Mucosa of descending colon (tissue), 3 donors: Measurements from ENCODE around the gene EIF4E2. TPM values are rescaled to one million over a fixed set of nuclear protein-coding genes. Genes with fewer than 3 reads are reported as not detected.
"Not testable (repeated sequence)": the region's sequence is repeated elsewhere in the genome, so short reads cannot be mapped to it uniquely, and the experiment has no call there.

Experiments
- ATAC-seq: fragments of 200-7000 bp; cut with Tn5 transposase; one replicate; pipeline ENCODE4 v1.9.1; 2020; ENCODE audit warnings: mild to moderate bottlenecking, moderate library complexity
- DNase-seq, 3 donors: peaks; one replicate each; pipeline ENCODE4 v3.0.0-alpha.2; 2020
- H3K36me3 ChIP-seq: fragments of 200-600 bp; one replicate; pipeline ENCODE4 v1.8.0; 2021; ENCODE audit warnings: low read depth, mild to moderate bottlenecking
- H3K4me1 ChIP-seq: fragments of 200-600 bp; one replicate; pipeline ENCODE4 v1.8.0; 2021; ENCODE audit warnings: low read depth, mild to moderate bottlenecking
- H3K4me3 ChIP-seq: fragments of 200-600 bp; one replicate; pipeline ENCODE4 v1.8.0; 2021; ENCODE audit warnings: mild to moderate bottlenecking
- H3K9me3 ChIP-seq: fragments of 200-600 bp; one replicate; pipeline ENCODE4 v1.8.0; 2021; ENCODE audit warnings: mild to moderate bottlenecking
- intact Hi-C, 2 donors: fragments of 100-400 bp; cut with DNase I in 1 of 2; cut with micrococcal nuclease in 1 of 2; formaldehyde crosslinking; loops; one replicate each; pipeline versions ENCODE4 v1.11.0 to v1.11.1; 2022; cut with DNase I, micrococcal nuclease
- total RNA-seq, 3 donors: library from RNA; stranded (reverse); fragmentation: NEBNext Ultra II Directional in 2 of 3; extraction: Animal tissue kit (Norgen Biotek cat#: 25700) in 2 of 3; gene quantifications; one replicate each; pipeline versions ENCODE4 v1.2.1 to v1.2.4, GENCODE V29; 2021 to 2023
- TF ChIP-seq, protein P1 (sequence below): fragments of 200-600 bp; IDR thresholded peaks from one replicate; pipeline ENCODE4 v1.8.0; 2022; ENCODE audit warnings: antibody characterized with exemption, mild to moderate bottlenecking
- donor health status: DM: no; HTN: no; CAD: no; lungs with moderate emphysema.
- donor health status: DM: no; HTN: no; CAD: no.
- donor health status: DM: no; HTN: yes; CAD: no.

EIF4E2 gene
- total RNA-seq, 3 donors from 2014 or later, result 62.7 to 116 (median 90.9) TPM

GRCh38 chr2:232568161-232568560 is 17.7 kb downstream of the EIF4E2 start:
- Histone ChIP-seq H3K4me3 (no peak overlapping the region), H3K36me3 (peaks cover 13% of the 10 kb centered on the region), H3K9me3 (no peaks in the 10 kb centered on the region), H3K4me1 (peaks cover 11% of the 10 kb centered on the region)
- TF ChIP-seq, protein P1, sequence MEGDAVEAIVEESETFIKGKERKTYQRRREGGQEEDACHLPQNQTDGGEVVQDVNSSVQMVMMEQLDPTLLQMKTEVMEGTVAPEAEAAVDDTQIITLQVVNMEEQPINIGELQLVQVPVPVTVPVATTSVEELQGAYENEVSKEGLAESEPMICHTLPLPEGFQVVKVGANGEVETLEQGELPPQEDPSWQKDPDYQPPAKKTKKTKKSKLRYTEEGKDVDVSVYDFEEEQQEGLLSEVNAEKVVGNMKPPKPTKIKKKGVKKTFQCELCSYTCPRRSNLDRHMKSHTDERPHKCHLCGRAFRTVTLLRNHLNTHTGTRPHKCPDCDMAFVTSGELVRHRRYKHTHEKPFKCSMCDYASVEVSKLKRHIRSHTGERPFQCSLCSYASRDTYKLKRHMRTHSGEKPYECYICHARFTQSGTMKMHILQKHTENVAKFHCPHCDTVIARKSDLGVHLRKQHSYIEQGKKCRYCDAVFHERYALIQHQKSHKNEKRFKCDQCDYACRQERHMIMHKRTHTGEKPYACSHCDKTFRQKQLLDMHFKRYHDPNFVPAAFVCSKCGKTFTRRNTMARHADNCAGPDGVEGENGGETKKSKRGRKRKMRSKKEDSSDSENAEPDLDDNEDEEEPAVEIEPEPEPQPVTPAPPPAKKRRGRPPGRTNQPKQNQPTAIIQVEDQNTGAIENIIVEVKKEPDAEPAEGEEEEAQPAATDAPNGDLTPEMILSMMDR, result no peak
- DNase-seq (no peak), ATAC-seq (peak; percentile 79)
- intact Hi-C loops, result no loop called here

DNA sequence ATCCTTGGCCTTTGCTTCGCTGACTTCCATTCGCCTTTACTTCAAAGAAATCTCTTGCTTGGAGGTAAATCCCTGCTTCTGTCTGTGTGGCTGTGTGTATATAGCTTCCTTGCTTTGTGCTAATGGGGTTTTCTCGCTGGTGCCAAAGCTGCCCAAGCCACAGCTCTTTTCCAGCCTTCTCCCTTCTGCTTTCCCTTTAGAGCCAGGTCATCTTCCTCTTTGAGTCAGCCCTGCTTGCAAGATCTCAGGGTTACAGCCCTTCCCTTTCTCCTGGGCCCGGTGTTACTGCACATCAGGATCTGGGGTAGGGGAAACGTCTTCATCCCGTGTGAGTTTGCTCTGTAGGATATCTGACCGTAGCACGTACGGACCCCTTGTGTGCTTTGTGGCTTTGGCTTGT is 19.1 kb downstream of the EIF4E2 start:
- H3K36me3 ChIP-seq, result peaks cover 13% of the 10 kb centered on the region
- TF ChIP-seq, protein P1, result no peak
- no peaks in the 10 kb centered on the region for H3K9me3 ChIP-seq
- H3K4me3 ChIP-seq, result no peak overlapping the region
- ATAC-seq, result no peak
- DNase-seq, result no peak
- peaks cover 11% of the 10 kb centered on the region for H3K4me1 ChIP-seq
- intact Hi-C loops, result no loop called here

GRCh38 chr2:232570481-232570880 is 20.0 kb downstream of the EIF4E2 start:
- H3K9me3 ChIP-seq, intact Hi-C loops, H3K4me3 ChIP-seq, DNase-seq, H3K36me3 ChIP-seq, ATAC-seq: not testable (repeated sequence)
- peaks cover 11% of the 10 kb centered on the region for H3K4me1 ChIP-seq

GRCh38 chr2:232571026-232571474 is 20.6 kb downstream of the EIF4E2 start:
- H3K4me3 ChIP-seq, result no peak overlapping the region
- no peaks in the 10 kb centered on the region for H3K9me3 ChIP-seq
- TF ChIP-seq, protein P1, result no peak
- intact Hi-C loops, result no loop called here
- H3K4me1 ChIP-seq, result peaks cover 11% of the 10 kb centered on the region
- ATAC-seq (peak; percentile 52), DNase-seq (no peak)
- peaks cover 9% of the 10 kb centered on the region for H3K36me3 ChIP-seq

- Histone ChIP-seq H3K4me3 (no peak overlapping the region), H3K9me3 (no peaks in the 10 kb centered on the region), H3K36me3 (peaks cover 9% of the 10 kb centered on the region), H3K4me1 (peaks cover 10% of the 10 kb centered on the region)
- peak; percentile 71 for ATAC-seq
- TF ChIP-seq, protein P1, result no peak
- DNase-seq, result no peak
- intact Hi-C loops, result no loop called here
Measured at GRCh38 chr2:232573042-232573441, 22.6 kb downstream of the EIF4E2 start.

GRCh38 chr2:232573771-232574435 is 23.4 kb downstream of the EIF4E2 start:
- TF ChIP-seq, protein P1, result no peak
- intact Hi-C loops, result no loop called here
- Histone ChIP-seq H3K9me3 (no peaks in the 10 kb centered on the region), H3K36me3 (peaks cover 6% of the 10 kb centered on the region), H3K4me1 (peaks cover 6% of the 10 kb centered on the region), H3K4me3 (no peak overlapping the region)
- ATAC-seq (peak; percentile 83), DNase-seq (peak in 1 of 3 donors; percentile 55)
